ENCODE measurements around the gene DDX47. TPM values are rescaled to one million over a fixed set of nuclear protein-coding genes. Genes with fewer than 3 reads are reported as not detected.

Gene DDX47
- total RNA-seq, 1 donor from 2014 or later = 42.0 TPM

- H3K4me1 ChIP-seq = peaks cover 5% of the 10 kb centered on the region
- no peak overlapping the region for H3K27ac ChIP-seq
- intact Hi-C loops (cut with DNase I) = no loop called here
- no peaks in the 10 kb centered on the region for H3K27me3 ChIP-seq
- no peak overlapping the region for H3K4me3 ChIP-seq
- no peak for TF ChIP-seq CTCF (IDR thresholded peaks at IDR 0.05)
- no peak for TF ChIP-seq POLR2A (IDR thresholded peaks at IDR 0.05)
- TF ChIP-seq POLR2AphosphoS5 (IDR thresholded peaks at IDR 0.05; ENCODE audit: insufficient read depth in 1 of 2, low read depth in 1 of 2) = no peak
- H3K36me3 ChIP-seq = no peaks in the 10 kb centered on the region
- H3K9me3 ChIP-seq = no peaks in the 10 kb centered on the region
- DNase-seq (ENCODE audit: extremely low spot score in 2 of 2) = no peak
Observed at GRCh38 chr12:12796928-12797793, 16.0 kb upstream of the DDX47 start.

GRCh38 chr12:12797794-12798152 lies 15.4 kb upstream of the DDX47 start:
- intact Hi-C loops (cut with DNase I) = no loop called here

GRCh38 chr12:12798480-12798879 lies 14.7 kb upstream of the DDX47 start:
- Histone ChIP-seq H3K4me3 (no peak overlapping the region), H3K36me3 (no peaks in the 10 kb centered on the region), H3K27me3 (no peaks in the 10 kb centered on the region), H3K9me3 (no peaks in the 10 kb centered on the region), H3K27ac (no peak overlapping the region), H3K4me1 (peaks cover 6% of the 10 kb centered on the region)
- no peak for TF ChIP-seq POLR2AphosphoS5 (IDR thresholded peaks at IDR 0.05; ENCODE audit: insufficient read depth in 1 of 2, low read depth in 1 of 2)
- TF ChIP-seq CTCF (IDR thresholded peaks at IDR 0.05) = no peak
- no peak for TF ChIP-seq POLR2A (IDR thresholded peaks at IDR 0.05)
- intact Hi-C loops (cut with DNase I) = no loop called here
- DNase-seq (ENCODE audit: extremely low spot score in 2 of 2) = no peak

More at GRCh38 chr12:12797794-12798152, 15.4 kb upstream of the DDX47 start:
- Histone ChIP-seq H3K27me3 (no peaks in the 10 kb centered on the region), H3K4me3 (no peak overlapping the region), H3K9me3 (no peaks in the 10 kb centered on the region), H3K27ac (no peak overlapping the region), H3K36me3 (no peaks in the 10 kb centered on the region), H3K4me1 (no peaks in the 10 kb centered on the region)
- TF ChIP-seq CTCF (IDR thresholded peaks at IDR 0.05) (no peak), POLR2AphosphoS5 (IDR thresholded peaks at IDR 0.05; ENCODE audit: insufficient read depth in 1 of 2, low read depth in 1 of 2) (no peak), POLR2A (IDR thresholded peaks at IDR 0.05) (no peak)
- DNase-seq (ENCODE audit: extremely low spot score in 2 of 2) = no peak

- Histone ChIP-seq H3K9me3 (no peaks in the 10 kb centered on the region), H3K27ac (no peak overlapping the region), H3K4me1 (peaks cover 15% of the 10 kb centered on the region), H3K36me3 (no peaks in the 10 kb centered on the region), H3K27me3 (no peaks in the 10 kb centered on the region), H3K4me3 (no peak overlapping the region)
- TF ChIP-seq POLR2A (IDR thresholded peaks at IDR 0.05) (no peak), POLR2AphosphoS5 (IDR thresholded peaks at IDR 0.05; ENCODE audit: insufficient read depth in 1 of 2, low read depth in 1 of 2) (no peak), CTCF (IDR thresholded peaks at IDR 0.05) (no peak)
- intact Hi-C loops (cut with DNase I) = no loop called here
- no peak for DNase-seq (ENCODE audit: extremely low spot score in 2 of 2)
Observed at GRCh38 chr12:12799163-12799920, 13.8 kb upstream of the DDX47 start.
